GM23338 (cell line): Measurements from ENCODE around the gene POU6F1. TPM values are rescaled to one million over a fixed set of nuclear protein-coding genes. Genes with fewer than 3 reads are reported as not detected.

Experiments
- ATAC-seq: fragments of 200-7000 bp; cut with Tn5 transposase; 3 replicates; pipeline ENCODE4 v1.9.1; 2020
- DNase-seq: peaks from one replicate; pipeline ENCODE4 v3.0.0-alpha.2; 2015; ENCODE audit warnings: low spot score
- H2AFZ ChIP-seq: fragments of 200-600 bp; sonication (generic); 2 replicates; pipeline ENCODE4 v1.8.0; 2016; ENCODE audit warnings: antibody characterized with exemption, mild to moderate bottlenecking, moderate library complexity
- H3F3A ChIP-seq: fragments of 200-600 bp; sonication (generic); replicated peaks from 2 replicates; pipeline ENCODE4 v1.8.0; 2017; ENCODE audit warnings: antibody characterized with exemption, mixed run types, low read depth
- H3K27ac ChIP-seq: fragments of 200-600 bp; sonication (generic); 2 replicates; pipeline ENCODE4 v1.6.1; 2016; ENCODE audit warnings: low read depth
- H3K27me3 ChIP-seq: fragments of 200-600 bp; sonication (generic); 2 replicates; pipeline ENCODE4 v1.8.0; 2016; ENCODE audit warnings: mild to moderate bottlenecking, mixed run types, moderate library complexity; ENCODE audit not compliant: insufficient read depth
- H3K36me3 ChIP-seq: fragments of 200-600 bp; sonication (generic); 2 replicates; pipeline ENCODE4 v1.8.0; 2016; ENCODE audit warnings: mild to moderate bottlenecking; ENCODE audit not compliant: insufficient read depth
- H3K4me1 ChIP-seq: fragments of 200-600 bp; sonication (generic); 2 replicates; pipeline ENCODE4 v1.8.0; 2016; ENCODE audit warnings: mild to moderate bottlenecking, moderate library complexity; ENCODE audit not compliant: insufficient read depth
- H3K4me2 ChIP-seq: fragments of 200-600 bp; sonication (generic); 2 replicates; pipeline ENCODE4 v1.7.1; 2017; ENCODE audit warnings: mixed run types
- H3K4me3 ChIP-seq: fragments of 200-600 bp; sonication (generic); 2 replicates; pipeline ENCODE4 v1.6.1; 2016; ENCODE audit warnings: mixed run types
- H3K79me2 ChIP-seq: fragments of 200-600 bp; sonication (generic); replicated peaks from 2 replicates; pipeline ENCODE4 v1.8.0; 2017; ENCODE audit warnings: mild to moderate bottlenecking; ENCODE audit not compliant: insufficient read depth
- H3K9me2 ChIP-seq: fragments of 200-600 bp; sonication (generic); 2 replicates; pipeline ENCODE4 v1.8.0; 2017; ENCODE audit not compliant: insufficient read depth
- H4K20me1 ChIP-seq: fragments of 200-600 bp; sonication (generic); replicated peaks from 2 replicates; pipeline ENCODE4 v1.8.0; 2017; ENCODE audit warnings: mild to moderate bottlenecking; ENCODE audit not compliant: insufficient read depth
- H3K27ac Mint-ChIP-seq: 2 replicates; pipeline ENCODE4 v1.8.0; 2020; ENCODE audit warnings: inconsistent platforms, mild to moderate bottlenecking, moderate library complexity, mixed read lengths
- H3K27me3 Mint-ChIP-seq: 3 replicates; pipeline ENCODE4 v1.8.0; 2022; ENCODE audit warnings: low read depth, mild to moderate bottlenecking, moderate library complexity, mixed read lengths, inconsistent platforms; ENCODE audit not compliant: insufficient read depth, poor library complexity
- H3K36me3 Mint-ChIP-seq: 3 replicates; pipeline ENCODE4 v1.8.0; 2021; ENCODE audit warnings: low read depth, mild to moderate bottlenecking, inconsistent platforms, moderate library complexity, mixed read lengths
- H3K4me1 Mint-ChIP-seq: 3 replicates; pipeline ENCODE4 v1.8.0; 2020; ENCODE audit warnings: mild to moderate bottlenecking, inconsistent platforms, mixed read lengths
- H3K4me3 Mint-ChIP-seq: 3 replicates; pipeline ENCODE4 v1.8.0; 2021; ENCODE audit warnings: moderate library complexity, mild to moderate bottlenecking, inconsistent platforms, mixed read lengths
- H3K9me3 Mint-ChIP-seq: 3 replicates; pipeline ENCODE4 v1.8.0; 2020; ENCODE audit warnings: moderate library complexity, mild to moderate bottlenecking, inconsistent platforms, mixed read lengths
- CREB1 ChIP-seq: fragments of 250-450 bp; sonication (Bioruptor Pico); IDR thresholded peaks from 2 replicates; pipeline ENCODE4 v1.5.0; 2020; ENCODE audit warnings: low read depth, mild to moderate bottlenecking, moderate library complexity
- EZH2 ChIP-seq: fragments of 200-600 bp; sonication (generic); IDR thresholded peaks from one replicate; pipeline ENCODE4 v1.8.0; 2017; ENCODE audit warnings: antibody characterized with exemption, mild to moderate bottlenecking, low read depth; ENCODE audit not compliant: unreplicated experiment
- EZH2phosphoT487 ChIP-seq: fragments of 200-600 bp; sonication (generic); IDR thresholded peaks from one replicate; pipeline ENCODE4 v1.8.1; 2018; ENCODE audit warnings: antibody characterized with exemption; ENCODE audit not compliant: unreplicated experiment
- JUNB ChIP-seq: IDR thresholded peaks from one replicate; pipeline ENCODE4 v1.6.1; 2016; ENCODE audit warnings: antibody characterized with exemption; ENCODE audit not compliant: unreplicated experiment
- NANOG ChIP-seq: IDR thresholded peaks from 2 replicates; pipeline ENCODE4 v1.6.1; 2016; ENCODE audit warnings: antibody characterized with exemption, borderline replicate concordance
- POLR2AphosphoS5 ChIP-seq: IDR thresholded peaks from 2 replicates; pipeline ENCODE4 v1.6.1; 2016; ENCODE audit warnings: antibody characterized with exemption, low read depth
- STAT1 ChIP-seq: IDR thresholded peaks from one replicate; pipeline ENCODE4 v1.6.1; 2016; ENCODE audit warnings: antibody characterized with exemption; ENCODE audit not compliant: unreplicated experiment
- ZNF114 ChIP-seq: fragments of 250-450 bp; sonication (Bioruptor Pico); IDR thresholded peaks from 2 replicates; pipeline ENCODE4 v1.5.0; 2020; ENCODE audit warnings: mild to moderate bottlenecking, moderate library complexity
- ZNF331 ChIP-seq: fragments of 250-450 bp; sonication (Bioruptor Pico); IDR thresholded peaks from 2 replicates; pipeline ENCODE4 v1.5.0; 2020; ENCODE audit warnings: low read depth, mild to moderate bottlenecking, moderate library complexity
- polyA plus RNA-seq: library from polyadenylated mRNA; unstranded; fragments of >200 nt; fragmentation: Nextera tagmentation; extraction: Ambion mirVana; gene quantifications from 2 replicates; pipeline ENCODE4 v1.2.1, GENCODE V29; 2016
- total RNA-seq: library from RNA; depleted of rRNA; stranded (reverse); fragments of >200 nt; shearing (Covaris generic); gene quantifications from 2 replicates; pipeline ENCODE4 v1.2.3, GENCODE V29; 2014
- TF ChIP-seq, protein P1 (sequence below), 2 experiments: fragments of 200-600 bp in 1 of 2; sonication (generic) in 1 of 2; conservative IDR thresholded peaks; 2 replicates each; pipeline versions ENCODE4 v1.5.1 to v1.6.1; 2016 to 2017; ENCODE audit warnings: antibody characterized with exemption in 2 of 2, low read depth in 2 of 2, mild to moderate bottlenecking in 2 of 2, moderate library complexity in 1 of 2
- TF ChIP-seq, protein P2 (sequence below): IDR thresholded peaks from one replicate; pipeline ENCODE4 v1.6.1; 2018; ENCODE audit warnings: antibody characterized with exemption; ENCODE audit not compliant: unreplicated experiment
- TF ChIP-seq, protein P3 (sequence below): IDR thresholded peaks from 2 replicates; pipeline ENCODE4 v1.6.1; 2016; ENCODE audit warnings: antibody characterized with exemption
- TF ChIP-seq, protein P4 (sequence below): fragments of 250-450 bp; sonication (Bioruptor Pico); IDR thresholded peaks from 2 replicates; pipeline ENCODE4 v1.5.0; 2020; ENCODE audit warnings: mild to moderate bottlenecking, moderate library complexity

POU6F1 gene
- total and polyA plus RNA-seq, 2 experiments from 2014 or later, result 3.0 to 4.0 TPM

DNA sequence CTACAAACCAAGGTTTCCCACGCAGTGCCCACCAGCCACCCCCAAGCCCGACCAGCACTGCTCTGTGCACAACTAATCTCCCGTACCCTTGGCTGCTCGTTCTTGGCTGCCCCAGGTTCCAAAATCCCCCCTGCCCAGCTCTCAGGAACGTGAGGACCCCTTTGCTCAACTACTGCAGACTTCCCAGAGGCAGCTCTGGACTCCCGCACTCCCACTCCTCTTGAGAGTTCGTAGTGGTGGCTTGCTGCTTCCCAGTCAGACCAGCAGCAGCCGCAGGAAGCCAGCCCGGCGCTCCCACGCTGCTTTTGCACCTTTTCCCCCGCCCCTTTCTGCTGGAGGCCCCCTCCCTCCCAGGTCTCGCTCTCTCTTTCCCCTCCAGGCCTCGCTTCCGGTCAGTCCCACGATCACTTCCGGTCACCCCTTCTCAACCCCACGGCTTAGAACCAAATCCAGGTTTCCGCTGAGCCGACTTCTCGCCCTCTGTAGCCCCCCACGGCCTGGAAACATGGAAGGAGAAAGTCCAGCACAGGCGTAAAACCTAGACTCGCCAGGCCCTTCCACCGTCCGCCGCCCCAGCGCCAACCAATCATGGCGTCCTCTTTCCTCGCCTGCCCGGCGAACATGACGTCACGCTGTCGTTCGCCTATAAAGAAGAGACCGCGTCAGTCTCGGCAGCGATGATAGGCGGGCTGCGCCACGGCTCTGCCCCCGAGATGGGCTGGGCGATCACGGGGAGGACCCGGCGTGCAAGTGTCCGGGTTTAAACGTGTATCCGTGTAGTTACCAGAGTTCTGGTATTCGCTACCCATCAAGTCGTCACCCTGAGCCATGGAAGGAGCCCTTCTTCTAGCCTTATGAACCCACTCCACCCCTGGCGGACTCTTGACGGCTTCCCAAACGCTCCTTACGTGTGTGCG is 45.1 kb downstream of the POU6F1 start, which contains the start of gene TFCP2:
Gene TFCP2, minus strand, starts transcription at position 621 of the 917 bp plus-strand sequence. CDS start 713 bp downstream, outside the sequence.
- H3K4me1 ChIP-seq, result peaks cover 14% of the 10 kb centered on the region; the same call in 1 of the 2 replicates
- no peaks in the 10 kb centered on the region for H3K36me3 ChIP-seq
- TF ChIP-seq STAT1 (no peak), CREB1 (CRISPR knock-in tag) (peak; percentile 98), EZH2phosphoT487 (no peak), EZH2 (no peak), ZNF331 (no peak), ZNF114 (CRISPR knock-in tag) (no peak), NANOG (no peak), JUNB (no peak), POLR2AphosphoS5 (peak; percentile 73)
- TF ChIP-seq, protein P1, sequence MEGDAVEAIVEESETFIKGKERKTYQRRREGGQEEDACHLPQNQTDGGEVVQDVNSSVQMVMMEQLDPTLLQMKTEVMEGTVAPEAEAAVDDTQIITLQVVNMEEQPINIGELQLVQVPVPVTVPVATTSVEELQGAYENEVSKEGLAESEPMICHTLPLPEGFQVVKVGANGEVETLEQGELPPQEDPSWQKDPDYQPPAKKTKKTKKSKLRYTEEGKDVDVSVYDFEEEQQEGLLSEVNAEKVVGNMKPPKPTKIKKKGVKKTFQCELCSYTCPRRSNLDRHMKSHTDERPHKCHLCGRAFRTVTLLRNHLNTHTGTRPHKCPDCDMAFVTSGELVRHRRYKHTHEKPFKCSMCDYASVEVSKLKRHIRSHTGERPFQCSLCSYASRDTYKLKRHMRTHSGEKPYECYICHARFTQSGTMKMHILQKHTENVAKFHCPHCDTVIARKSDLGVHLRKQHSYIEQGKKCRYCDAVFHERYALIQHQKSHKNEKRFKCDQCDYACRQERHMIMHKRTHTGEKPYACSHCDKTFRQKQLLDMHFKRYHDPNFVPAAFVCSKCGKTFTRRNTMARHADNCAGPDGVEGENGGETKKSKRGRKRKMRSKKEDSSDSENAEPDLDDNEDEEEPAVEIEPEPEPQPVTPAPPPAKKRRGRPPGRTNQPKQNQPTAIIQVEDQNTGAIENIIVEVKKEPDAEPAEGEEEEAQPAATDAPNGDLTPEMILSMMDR (conservative IDR thresholded peaks at IDR 0.05; ENCODE audit: low read depth in 2 of 2), result no peak
- TF ChIP-seq, protein P2, sequence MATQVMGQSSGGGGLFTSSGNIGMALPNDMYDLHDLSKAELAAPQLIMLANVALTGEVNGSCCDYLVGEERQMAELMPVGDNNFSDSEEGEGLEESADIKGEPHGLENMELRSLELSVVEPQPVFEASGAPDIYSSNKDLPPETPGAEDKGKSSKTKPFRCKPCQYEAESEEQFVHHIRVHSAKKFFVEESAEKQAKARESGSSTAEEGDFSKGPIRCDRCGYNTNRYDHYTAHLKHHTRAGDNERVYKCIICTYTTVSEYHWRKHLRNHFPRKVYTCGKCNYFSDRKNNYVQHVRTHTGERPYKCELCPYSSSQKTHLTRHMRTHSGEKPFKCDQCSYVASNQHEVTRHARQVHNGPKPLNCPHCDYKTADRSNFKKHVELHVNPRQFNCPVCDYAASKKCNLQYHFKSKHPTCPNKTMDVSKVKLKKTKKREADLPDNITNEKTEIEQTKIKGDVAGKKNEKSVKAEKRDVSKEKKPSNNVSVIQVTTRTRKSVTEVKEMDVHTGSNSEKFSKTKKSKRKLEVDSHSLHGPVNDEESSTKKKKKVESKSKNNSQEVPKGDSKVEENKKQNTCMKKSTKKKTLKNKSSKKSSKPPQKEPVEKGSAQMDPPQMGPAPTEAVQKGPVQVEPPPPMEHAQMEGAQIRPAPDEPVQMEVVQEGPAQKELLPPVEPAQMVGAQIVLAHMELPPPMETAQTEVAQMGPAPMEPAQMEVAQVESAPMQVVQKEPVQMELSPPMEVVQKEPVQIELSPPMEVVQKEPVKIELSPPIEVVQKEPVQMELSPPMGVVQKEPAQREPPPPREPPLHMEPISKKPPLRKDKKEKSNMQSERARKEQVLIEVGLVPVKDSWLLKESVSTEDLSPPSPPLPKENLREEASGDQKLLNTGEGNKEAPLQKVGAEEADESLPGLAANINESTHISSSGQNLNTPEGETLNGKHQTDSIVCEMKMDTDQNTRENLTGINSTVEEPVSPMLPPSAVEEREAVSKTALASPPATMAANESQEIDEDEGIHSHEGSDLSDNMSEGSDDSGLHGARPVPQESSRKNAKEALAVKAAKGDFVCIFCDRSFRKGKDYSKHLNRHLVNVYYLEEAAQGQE, result no peak
- TF ChIP-seq, protein P3, sequence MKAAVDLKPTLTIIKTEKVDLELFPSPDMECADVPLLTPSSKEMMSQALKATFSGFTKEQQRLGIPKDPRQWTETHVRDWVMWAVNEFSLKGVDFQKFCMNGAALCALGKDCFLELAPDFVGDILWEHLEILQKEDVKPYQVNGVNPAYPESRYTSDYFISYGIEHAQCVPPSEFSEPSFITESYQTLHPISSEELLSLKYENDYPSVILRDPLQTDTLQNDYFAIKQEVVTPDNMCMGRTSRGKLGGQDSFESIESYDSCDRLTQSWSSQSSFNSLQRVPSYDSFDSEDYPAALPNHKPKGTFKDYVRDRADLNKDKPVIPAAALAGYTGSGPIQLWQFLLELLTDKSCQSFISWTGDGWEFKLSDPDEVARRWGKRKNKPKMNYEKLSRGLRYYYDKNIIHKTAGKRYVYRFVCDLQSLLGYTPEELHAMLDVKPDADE, result peak; percentile 59; the same call in 1 of the 2 replicates
- TF ChIP-seq, protein P4, sequence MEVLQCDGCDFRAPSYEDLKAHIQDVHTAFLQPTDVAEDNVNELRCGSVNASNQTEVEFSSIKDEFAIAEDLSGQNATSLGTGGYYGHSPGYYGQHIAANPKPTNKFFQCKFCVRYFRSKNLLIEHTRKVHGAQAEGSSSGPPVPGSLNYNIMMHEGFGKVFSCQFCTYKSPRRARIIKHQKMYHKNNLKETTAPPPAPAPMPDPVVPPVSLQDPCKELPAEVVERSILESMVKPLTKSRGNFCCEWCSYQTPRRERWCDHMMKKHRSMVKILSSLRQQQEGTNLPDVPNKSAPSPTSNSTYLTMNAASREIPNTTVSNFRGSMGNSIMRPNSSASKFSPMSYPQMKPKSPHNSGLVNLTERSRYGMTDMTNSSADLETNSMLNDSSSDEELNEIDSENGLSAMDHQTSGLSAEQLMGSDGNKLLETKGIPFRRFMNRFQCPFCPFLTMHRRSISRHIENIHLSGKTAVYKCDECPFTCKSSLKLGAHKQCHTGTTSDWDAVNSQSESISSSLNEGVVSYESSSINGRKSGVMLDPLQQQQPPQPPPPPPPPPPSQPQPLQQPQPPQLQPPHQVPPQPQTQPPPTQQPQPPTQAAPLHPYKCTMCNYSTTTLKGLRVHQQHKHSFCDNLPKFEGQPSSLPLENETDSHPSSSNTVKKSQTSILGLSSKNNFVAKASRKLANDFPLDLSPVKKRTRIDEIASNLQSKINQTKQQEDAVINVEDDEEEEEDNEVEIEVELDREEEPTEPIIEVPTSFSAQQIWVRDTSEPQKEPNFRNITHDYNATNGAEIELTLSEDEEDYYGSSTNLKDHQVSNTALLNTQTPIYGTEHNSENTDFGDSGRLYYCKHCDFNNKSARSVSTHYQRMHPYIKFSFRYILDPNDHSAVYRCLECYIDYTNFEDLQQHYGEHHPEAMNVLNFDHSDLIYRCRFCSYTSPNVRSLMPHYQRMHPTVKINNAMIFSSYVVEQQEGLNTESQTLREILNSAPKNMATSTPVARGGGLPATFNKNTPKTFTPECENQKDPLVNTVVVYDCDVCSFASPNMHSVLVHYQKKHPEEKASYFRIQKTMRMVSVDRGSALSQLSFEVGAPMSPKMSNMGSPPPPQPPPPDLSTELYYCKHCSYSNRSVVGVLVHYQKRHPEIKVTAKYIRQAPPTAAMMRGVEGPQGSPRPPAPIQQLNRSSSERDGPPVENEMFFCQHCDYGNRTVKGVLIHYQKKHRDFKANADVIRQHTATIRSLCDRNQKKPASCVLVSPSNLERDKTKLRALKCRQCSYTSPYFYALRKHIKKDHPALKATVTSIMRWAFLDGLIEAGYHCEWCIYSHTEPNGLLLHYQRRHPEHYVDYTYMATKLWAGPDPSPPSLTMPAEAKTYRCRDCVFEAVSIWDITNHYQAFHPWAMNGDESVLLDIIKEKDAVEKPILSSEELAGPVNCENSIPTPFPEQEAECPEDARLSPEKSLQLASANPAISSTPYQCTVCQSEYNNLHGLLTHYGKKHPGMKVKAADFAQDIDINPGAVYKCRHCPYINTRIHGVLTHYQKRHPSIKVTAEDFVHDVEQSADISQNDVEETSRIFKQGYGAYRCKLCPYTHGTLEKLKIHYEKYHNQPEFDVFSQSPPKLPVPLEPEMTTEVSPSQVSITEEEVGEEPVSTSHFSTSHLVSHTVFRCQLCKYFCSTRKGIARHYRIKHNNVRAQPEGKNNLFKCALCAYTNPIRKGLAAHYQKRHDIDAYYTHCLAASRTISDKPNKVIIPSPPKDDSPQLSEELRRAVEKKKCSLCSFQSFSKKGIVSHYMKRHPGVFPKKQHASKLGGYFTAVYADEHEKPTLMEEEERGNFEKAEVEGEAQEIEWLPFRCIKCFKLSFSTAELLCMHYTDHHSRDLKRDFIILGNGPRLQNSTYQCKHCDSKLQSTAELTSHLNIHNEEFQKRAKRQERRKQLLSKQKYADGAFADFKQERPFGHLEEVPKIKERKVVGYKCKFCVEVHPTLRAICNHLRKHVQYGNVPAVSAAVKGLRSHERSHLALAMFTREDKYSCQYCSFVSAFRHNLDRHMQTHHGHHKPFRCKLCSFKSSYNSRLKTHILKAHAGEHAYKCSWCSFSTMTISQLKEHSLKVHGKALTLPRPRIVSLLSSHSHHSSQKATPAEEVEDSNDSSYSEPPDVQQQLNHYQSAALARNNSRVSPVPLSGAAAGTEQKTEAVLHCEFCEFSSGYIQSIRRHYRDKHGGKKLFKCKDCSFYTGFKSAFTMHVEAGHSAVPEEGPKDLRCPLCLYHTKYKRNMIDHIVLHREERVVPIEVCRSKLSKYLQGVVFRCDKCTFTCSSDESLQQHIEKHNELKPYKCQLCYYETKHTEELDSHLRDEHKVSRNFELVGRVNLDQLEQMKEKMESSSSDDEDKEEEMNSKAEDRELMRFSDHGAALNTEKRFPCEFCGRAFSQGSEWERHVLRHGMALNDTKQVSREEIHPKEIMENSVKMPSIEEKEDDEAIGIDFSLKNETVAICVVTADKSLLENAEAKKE (CRISPR knock-in tag), result no peak
- H3K79me2 ChIP-seq, result peaks cover 48% of the 10 kb centered on the region
- H3F3A ChIP-seq, result peaks cover 11% of the 10 kb centered on the region; the same call in 1 of the 2 replicates
- peak within 1 kb of the TSS; percentile 72 for H2AFZ ChIP-seq
- DNase-seq (peak; percentile 97), ATAC-seq (peak; percentile 91)
- Mint-ChIP-seq H3K27ac (no peak within 1 kb of the TSS), H3K9me3 (no peaks in the 10 kb centered on the region), H3K36me3 (peaks cover 4% of the 10 kb centered on the region; the same call in 2 of the 3 replicates), H3K4me3 (peak within 1 kb of the TSS; percentile 62), H3K4me1 (peaks cover 3% of the 10 kb centered on the region; the same call in 2 of the 3 replicates), H3K27me3 (peaks cover 2% of the 10 kb centered on the region)
- H3K27ac ChIP-seq, result peak within 1 kb of the TSS; percentile 99
- peak within 1 kb of the TSS; percentile 82 for H3K4me2 ChIP-seq
- peak within 1 kb of the TSS; percentile 98 for H3K4me3 ChIP-seq
- H3K27me3 ChIP-seq, result no peaks in the 10 kb centered on the region
- H3K9me2 ChIP-seq, result no peaks in the 10 kb centered on the region
- H4K20me1 ChIP-seq, result peaks cover 10% of the 10 kb centered on the region; the same call in 1 of the 2 replicates
